Measurements from ENCODE around the gene CCDC187. TPM values are rescaled to one million over a fixed set of nuclear protein-coding genes. Genes with fewer than 3 reads are reported as not detected.
A peak's percentile ranks its signal among the peaks of the same experiment; 100 is the strongest.

The CCDC187 gene
- total RNA-seq, 1 donor, result under 0.01 TPM

GRCh38 chr9:136233411-136233810 lies 70.5 kb downstream of the CCDC187 start:
- H3K4me3 ChIP-seq (ENCODE audit: low read depth, low read length), result no peak overlapping the region
- DNase-seq (ENCODE audit: low read depth), result no peak
- no peak for TF ChIP-seq CTCF (IDR thresholded peaks at IDR 0.05; ENCODE audit: insufficient read depth, low read depth, low read length)

GRCh38 chr9:136232969-136233368 lies 70.9 kb downstream of the CCDC187 start:
- DNase-seq (ENCODE audit: low read depth), result peak; percentile 19
- TF ChIP-seq CTCF (IDR thresholded peaks at IDR 0.05; ENCODE audit: insufficient read depth, low read depth, low read length), result no peak
- H3K4me3 ChIP-seq (ENCODE audit: low read depth, low read length), result no peak overlapping the region

- H3K4me3 ChIP-seq (ENCODE audit: low read depth, low read length), result no peak overlapping the region
- no peak for TF ChIP-seq CTCF (IDR thresholded peaks at IDR 0.05; ENCODE audit: insufficient read depth, low read depth, low read length)
These were observed 72.2 kb downstream of the CCDC187 start for GRCh38 chr9:136231478-136232297.

GRCh38 chr9:136230773-136231172 lies 73.1 kb downstream of the CCDC187 start:
- no peak overlapping the region for H3K4me3 ChIP-seq (ENCODE audit: low read depth, low read length)
- TF ChIP-seq CTCF (IDR thresholded peaks at IDR 0.05; ENCODE audit: insufficient read depth, low read depth, low read length), result no peak
- DNase-seq (ENCODE audit: low read depth), result no peak

More at GRCh38 chr9:136231478-136232297, 72.2 kb downstream of the CCDC187 start:
- DNase-seq (ENCODE audit: low read depth), result no peak

GRCh38 chr9:136230365-136230764 lies 73.5 kb downstream of the CCDC187 start:
- no peak for TF ChIP-seq CTCF (IDR thresholded peaks at IDR 0.05; ENCODE audit: insufficient read depth, low read depth, low read length)
- no peak overlapping the region for H3K4me3 ChIP-seq (ENCODE audit: low read depth, low read length)

GRCh38 chr9:136229096-136230065 lies 74.5 kb downstream of the CCDC187 start:
- no peak for DNase-seq (ENCODE audit: low read depth)
- no peak for TF ChIP-seq CTCF (IDR thresholded peaks at IDR 0.05; ENCODE audit: insufficient read depth, low read depth, low read length)
- H3K4me3 ChIP-seq (ENCODE audit: low read depth, low read length), result no peak overlapping the region

More at GRCh38 chr9:136230365-136230764, 73.5 kb downstream of the CCDC187 start:
- DNase-seq (ENCODE audit: low read depth), result no peak

Measured in fibroblast of villous mesenchyme (primary cell).